NK-92 treated with Interleukin-12 subunit alpha and Interleukin-12 subunit beta, amount 100 ng/mL, for 24 hours (cell line): ENCODE data around the gene RHNO1.

Source experiments
- DNase-seq: peaks from one replicate; lab custom pipeline; 2025; lab: John Stamatoyannopoulos, UW

Gene RHNO1

GRCh38 chr12:2902272-2902880 is 25.4 kb downstream of the RHNO1 start:
- no peak for DNase-seq

GRCh38 chr12:2904260-2904659 is 27.2 kb downstream of the RHNO1 start:
- DNase-seq, result no peak

- DNase-seq, result no peak
These were observed 35.2 kb downstream of the RHNO1 start for GRCh38 chr12:2912216-2912575.

- no peak for DNase-seq
These were observed 42.2 kb downstream of the RHNO1 start for GRCh38 chr12:2919249-2919648.

- no peak for DNase-seq
These were observed 45.3 kb downstream of the RHNO1 start for GRCh38 chr12:2922329-2922728.

- DNase-seq, result no peak
These were observed 46.0 kb downstream of the RHNO1 start for GRCh38 chr12:2923057-2923456.

- DNase-seq, result no peak
These were observed 47.0 kb downstream of the RHNO1 start for GRCh38 chr12:2924019-2924418.

GRCh38 chr12:2925322-2925995 is 48.4 kb downstream of the RHNO1 start:
- DNase-seq, result no peak

- DNase-seq, result no peak
These were observed 53.8 kb downstream of the RHNO1 start for GRCh38 chr12:2930865-2931264.

GRCh38 chr12:2933586-2933985 is 56.6 kb downstream of the RHNO1 start:
- DNase-seq, result no peak

- DNase-seq, result no peak
These were observed 57.3 kb downstream of the RHNO1 start for GRCh38 chr12:2934371-2934770.

- DNase-seq, result no peak
These were observed 59.3 kb downstream of the RHNO1 start for GRCh38 chr12:2936301-2936700.

- no peak for DNase-seq
These were observed 60.5 kb downstream of the RHNO1 start for GRCh38 chr12:2937500-2937899.
